Mammary epithelial cell (primary cell): ENCODE measurements around the gene ALDH5A1.

Source experiments
- CTCF ChIP-seq, 2 donors: IDR thresholded peaks in 1 of 2; conservative IDR thresholded peaks in 1 of 2; 2 replicates each; pipeline ENCODE4 v1.5.1; 2011 to 2012; ENCODE audit warnings: inconsistent platforms in 2 of 2, low read length in 2 of 2, mild to moderate bottlenecking in 2 of 2, control low read depth in 1 of 2, low read depth in 1 of 2; ENCODE audit not compliant: insufficient read depth in 1 of 2; ENCODE audit errors: extremely low read depth in 1 of 2
- EZH2 ChIP-seq: IDR thresholded peaks from 2 replicates; pipeline ENCODE4 v1.6.1; 2012; ENCODE audit warnings: low read length, inconsistent platforms, borderline replicate concordance

- TF ChIP-seq CTCF (conservative IDR thresholded peaks at IDR 0.05 in 1 of 2, IDR thresholded peaks at IDR 0.05 in 1 of 2; ENCODE audit: extremely low read depth in 1 of 2, insufficient read depth in 1 of 2, low read depth in 1 of 2, low read length in 2 of 2) (no peak), EZH2 (no peak)
Measured at GRCh38 chr6:24451581-24452388, 43.0 kb upstream of the ALDH5A1 start.
